Astrocyte of the hippocampus (primary cell): ENCODE measurements around the gene SORL1.
"Not testable (repeated sequence)": the region's sequence is repeated elsewhere in the genome, so short reads cannot be mapped to it uniquely, and the experiment has no call there.

Source experiments
- DNase-seq: peaks from one replicate; pipeline ENCODE4 v3.0.0; 2011; ENCODE audit warnings: low read depth, low spot score

SORL1 gene, protein sequence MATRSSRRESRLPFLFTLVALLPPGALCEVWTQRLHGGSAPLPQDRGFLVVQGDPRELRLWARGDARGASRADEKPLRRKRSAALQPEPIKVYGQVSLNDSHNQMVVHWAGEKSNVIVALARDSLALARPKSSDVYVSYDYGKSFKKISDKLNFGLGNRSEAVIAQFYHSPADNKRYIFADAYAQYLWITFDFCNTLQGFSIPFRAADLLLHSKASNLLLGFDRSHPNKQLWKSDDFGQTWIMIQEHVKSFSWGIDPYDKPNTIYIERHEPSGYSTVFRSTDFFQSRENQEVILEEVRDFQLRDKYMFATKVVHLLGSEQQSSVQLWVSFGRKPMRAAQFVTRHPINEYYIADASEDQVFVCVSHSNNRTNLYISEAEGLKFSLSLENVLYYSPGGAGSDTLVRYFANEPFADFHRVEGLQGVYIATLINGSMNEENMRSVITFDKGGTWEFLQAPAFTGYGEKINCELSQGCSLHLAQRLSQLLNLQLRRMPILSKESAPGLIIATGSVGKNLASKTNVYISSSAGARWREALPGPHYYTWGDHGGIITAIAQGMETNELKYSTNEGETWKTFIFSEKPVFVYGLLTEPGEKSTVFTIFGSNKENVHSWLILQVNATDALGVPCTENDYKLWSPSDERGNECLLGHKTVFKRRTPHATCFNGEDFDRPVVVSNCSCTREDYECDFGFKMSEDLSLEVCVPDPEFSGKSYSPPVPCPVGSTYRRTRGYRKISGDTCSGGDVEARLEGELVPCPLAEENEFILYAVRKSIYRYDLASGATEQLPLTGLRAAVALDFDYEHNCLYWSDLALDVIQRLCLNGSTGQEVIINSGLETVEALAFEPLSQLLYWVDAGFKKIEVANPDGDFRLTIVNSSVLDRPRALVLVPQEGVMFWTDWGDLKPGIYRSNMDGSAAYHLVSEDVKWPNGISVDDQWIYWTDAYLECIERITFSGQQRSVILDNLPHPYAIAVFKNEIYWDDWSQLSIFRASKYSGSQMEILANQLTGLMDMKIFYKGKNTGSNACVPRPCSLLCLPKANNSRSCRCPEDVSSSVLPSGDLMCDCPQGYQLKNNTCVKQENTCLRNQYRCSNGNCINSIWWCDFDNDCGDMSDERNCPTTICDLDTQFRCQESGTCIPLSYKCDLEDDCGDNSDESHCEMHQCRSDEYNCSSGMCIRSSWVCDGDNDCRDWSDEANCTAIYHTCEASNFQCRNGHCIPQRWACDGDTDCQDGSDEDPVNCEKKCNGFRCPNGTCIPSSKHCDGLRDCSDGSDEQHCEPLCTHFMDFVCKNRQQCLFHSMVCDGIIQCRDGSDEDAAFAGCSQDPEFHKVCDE (N-terminal part only)

DNA sequence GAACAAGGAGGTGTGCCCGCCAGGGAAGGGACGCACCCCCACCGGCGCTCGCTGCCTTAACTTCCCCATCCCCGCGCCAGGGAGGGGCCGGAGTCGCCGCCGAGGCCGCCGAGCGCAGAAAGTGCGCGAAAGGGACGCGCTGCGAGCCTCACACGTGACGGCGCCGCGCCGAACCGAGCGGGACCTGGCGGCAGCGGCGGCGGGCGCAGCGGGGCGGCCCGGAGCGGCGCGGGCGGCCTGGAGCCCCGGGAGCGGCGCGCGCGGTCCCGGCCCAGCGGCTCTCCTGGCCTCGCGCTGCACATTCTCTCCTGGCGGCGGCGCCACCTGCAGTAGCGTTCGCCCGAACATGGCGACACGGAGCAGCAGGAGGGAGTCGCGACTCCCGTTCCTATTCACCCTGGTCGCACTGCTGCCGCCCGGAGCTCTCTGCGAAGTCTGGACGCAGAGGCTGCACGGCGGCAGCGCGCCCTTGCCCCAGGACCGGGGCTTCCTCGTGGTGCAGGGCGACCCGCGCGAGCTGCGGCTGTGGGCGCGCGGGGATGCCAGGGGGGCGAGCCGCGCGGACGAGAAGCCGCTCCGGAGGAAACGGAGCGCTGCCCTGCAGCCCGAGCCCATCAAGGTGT lies at the start of gene SORL1:
SORL1 (plus strand) TSS at position 329 of the 623 bp plus-strand sequence; CDS start at position 347, 18 bp downstream.
- DNase-seq, result peak; percentile 91

DNA sequence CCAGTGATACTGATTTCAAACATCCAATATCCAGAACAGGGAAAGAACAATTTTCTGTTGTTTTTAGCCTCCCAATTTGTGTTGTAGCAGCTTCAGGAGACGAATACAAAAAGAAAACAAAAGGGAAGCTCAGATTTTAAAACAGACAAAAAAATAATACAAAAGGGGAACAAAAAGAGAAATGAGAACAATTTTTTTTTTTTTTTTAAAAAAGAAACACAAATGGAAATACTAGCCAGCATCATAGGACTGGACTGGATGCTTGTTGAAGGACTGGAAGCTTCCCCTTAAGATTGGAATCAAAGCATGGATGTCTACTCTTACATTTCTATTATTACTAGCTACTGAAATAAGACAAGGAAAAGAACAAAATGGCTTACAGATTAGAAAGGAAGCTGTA lies 46.5 kb upstream of the SORL1 start:
- no peak for DNase-seq

DNA sequence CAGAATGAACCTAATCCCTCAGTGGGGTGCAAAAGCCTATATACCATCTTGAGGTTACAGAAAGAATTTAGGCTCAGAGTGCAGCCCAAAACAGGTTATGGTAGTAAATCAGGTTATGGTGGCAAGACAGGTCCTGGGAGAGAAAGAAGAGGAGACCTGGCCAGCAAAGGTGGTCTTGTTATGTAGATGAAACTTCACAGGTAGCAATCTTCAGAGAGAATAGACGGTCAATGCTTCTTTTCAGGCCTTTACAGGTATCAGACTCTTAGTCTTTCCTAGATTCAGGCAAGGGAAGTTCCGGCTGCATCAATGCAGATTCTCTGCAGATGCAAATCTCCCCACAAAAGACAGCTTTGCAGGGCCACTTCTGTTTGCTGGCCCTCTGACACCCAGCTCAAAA lies 45.8 kb upstream of the SORL1 start:
- no peak for DNase-seq

DNA sequence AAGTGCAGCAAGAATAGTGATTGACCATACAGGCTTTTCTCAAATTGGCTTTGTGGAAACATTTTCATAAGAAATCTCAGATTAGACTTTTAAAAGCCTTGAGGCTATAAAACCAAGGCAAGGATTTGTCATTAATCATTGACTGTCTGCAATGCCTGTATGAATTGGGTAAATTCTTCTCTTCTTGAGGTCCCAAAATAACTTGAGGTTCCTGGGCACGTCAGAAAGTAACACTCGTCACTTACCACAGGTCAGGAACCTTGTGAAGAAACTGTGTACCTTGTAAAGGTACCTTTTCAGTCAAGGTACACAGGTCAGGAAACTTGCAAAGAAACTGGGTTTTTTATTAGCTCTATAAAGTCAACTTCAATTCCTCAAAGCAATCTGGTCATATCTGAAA lies 43.3 kb upstream of the SORL1 start:
- DNase-seq, result no peak

DNA sequence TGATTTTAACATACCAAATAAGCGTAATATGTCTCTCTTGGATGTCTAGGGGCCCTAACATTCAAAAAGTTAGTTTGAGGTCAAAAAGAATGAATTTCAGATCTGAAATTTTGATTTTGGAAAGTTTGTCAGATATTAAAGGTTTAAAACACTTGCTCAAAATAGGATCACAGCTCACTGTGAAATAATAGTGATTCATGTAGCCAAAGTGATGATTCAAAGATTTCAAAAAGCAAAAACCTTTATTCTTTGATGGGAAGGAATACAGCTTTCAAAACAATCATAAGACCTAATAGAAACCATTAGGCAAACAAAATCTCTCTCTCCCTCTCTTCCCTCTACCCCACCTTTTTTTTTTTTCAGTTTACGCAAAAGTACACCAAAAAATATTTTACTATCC lies 42.1 kb upstream of the SORL1 start:
- not testable (repeated sequence) for DNase-seq

DNA sequence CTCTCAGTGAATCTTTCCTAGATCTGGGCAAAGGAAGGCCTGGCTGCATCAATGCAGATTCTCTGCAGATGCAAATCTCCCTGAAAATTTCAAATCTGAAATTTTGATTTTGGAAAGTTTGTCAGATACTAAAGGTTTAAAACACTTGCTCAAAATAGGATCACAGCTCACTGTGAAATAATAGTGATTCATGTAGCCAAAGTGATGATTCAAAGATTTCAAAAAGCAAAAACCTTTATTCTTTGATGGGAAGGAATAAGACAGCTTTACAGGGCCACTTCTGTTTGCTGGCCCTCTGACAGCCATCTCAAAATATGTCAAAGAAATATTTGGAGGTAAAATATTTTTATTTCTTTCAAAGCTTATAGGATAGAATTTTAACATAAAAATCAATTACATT lies 40.8 kb upstream of the SORL1 start:
- not testable (repeated sequence) for DNase-seq

DNA sequence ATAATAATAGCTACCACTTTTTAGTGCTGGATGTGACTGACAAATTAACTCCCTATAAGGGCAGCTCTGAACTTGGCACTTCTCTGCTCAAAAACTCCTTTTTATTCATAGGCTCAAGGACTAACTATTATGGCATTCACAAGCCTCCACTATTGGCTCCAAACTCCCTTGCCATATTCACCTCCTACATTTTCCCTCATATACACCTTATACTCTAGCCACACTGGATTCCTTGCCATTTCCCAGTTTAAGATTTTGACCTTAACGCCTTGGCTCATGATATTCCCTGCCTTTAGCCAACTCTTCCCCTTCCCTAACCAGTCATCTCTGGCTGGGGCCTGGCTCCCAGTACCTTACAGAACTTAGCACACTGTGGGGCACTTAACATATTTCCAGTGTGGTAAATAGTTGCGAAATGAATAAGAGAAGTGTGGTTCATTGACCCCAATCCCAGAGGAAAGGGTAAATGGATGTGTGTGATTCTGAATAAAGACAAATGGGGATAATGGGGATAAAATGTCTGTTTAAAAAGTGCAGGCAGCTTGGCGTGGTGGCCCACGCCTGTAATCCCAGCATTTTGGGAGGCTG lies 40.0 kb upstream of the SORL1 start:
- DNase-seq, result peak; percentile 6

DNA sequence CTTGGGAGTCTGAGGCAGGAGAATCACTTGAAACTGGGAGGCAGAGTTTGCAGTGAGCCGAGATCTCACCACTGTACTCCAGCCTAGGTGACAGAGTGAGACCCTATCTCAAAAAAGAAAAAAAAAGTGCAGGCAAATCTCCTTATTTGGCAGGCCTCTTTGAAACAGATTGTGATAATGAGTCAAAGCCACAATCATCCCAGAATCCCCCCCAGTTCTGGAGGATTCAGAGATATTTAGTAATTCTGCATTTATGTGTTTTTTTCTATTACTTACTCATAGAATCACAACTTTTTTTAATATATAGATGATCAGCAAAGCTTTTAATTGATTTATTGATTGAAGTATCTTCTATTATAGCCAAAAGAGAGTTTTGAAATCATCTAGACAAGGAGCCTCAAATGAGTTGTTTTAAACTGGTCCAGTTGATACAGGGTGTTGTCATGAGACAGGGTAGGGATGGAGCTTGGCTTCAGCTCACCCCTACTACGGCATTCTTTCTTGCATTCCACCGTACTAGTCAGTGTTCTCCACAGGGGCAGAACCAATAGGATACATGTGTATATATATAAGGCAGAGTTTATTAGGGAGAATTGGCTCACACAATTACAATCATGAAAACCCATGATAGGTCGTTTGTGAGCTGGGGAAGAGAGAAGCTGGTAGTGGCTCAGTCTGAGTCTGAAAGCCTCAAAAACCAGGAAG lies 39.3 kb upstream of the SORL1 start:
- DNase-seq, result peak; percentile 27

DNA sequence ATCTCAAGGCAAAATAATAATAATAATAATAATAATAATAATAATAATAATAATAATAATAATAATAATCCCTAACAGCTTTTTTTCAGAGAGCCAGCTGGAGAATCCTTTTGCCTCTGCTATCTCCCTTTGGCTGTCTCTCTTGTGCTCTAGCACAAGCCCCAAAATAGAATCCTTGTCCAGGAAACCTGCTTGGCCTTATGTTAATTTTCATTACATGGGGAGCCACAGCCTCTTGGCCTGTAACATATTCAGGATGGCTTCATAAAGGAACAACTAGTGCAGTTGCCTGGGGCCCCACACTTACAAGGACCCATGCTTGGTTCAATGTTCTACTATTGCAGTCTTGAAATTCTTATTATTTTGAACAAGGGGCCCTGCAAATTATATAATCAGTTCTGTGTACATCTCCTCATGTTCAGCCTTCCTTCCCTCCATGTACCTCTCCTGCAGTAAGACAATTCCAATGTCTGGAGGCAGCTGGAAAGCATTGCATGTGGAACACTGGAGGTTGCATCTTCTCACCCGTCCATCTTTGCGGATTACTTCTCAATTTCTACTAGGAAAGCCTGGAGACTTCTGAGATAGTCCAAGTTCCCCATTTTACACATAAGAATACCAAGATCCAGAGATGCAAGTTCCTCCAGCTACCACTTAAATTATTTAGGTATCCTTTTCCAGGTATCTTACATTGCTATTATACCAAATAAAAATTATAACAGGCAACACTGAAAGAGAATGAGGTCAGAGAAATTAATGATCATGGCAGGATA lies 37.8 kb upstream of the SORL1 start:
- no peak for DNase-seq

DNA sequence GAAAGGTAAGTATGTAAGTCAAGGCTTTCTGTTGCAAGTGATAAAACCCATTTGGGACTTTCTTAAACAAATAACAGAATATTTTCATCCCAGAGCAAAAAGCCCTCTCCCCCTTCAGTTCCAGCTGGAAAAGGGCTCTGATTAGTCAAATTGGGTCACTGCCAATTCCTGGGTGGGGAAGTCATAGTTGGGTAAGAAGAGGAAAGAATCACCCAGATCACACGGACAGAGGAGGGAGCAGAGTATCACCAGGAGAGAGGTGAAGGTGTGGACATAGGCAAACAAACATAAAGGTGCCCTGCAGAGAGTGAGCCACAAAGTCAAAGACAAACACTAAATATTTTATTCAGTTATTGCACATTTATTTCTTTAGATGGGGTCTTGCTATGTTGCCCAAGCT lies 36.3 kb upstream of the SORL1 start:
- DNase-seq, result peak; percentile 27

DNA sequence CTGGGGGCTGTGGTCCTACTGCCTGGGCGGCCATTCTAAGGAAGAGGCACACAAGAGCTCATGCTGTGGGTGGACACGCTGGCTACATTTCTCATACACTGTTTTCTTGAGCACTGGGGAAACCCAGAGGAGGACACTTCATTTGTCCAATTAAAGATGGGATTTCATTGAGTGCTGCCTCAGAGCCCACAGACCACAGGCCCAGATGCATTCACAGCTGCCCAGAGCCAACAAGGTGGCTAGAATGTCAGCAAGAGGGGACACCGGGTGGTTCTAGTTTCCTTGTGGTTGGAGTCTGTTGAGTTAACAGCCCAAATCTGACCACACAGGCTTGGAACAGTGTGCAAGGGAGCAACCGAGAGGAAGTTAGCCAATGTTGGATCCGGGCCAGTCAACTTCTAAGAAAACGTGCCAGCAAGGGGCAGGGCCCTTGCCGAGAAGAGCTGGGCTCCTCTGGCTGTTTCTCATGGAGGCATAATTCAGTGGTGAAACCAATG lies 35.0 kb upstream of the SORL1 start:
- peak; percentile 98 for DNase-seq

DNA sequence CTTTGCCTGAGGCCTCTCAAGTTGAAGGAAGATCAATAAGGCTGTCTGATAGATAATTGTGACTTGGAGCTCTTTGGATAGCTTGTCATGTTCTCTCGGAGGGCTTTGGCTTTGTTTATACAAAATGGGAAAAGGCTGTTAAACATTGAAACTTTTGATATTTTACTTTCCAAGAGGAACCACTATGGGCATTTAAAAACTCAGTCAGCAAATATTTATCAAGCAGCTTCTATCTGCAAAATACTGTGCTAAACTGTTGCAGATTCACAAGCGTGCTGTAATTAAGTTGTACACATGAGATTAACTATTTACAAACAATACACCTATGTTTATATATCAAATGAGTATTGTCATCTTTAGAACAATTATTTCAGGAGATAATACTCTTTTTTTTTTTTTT lies 34.5 kb upstream of the SORL1 start:
- DNase-seq, result no peak

DNA sequence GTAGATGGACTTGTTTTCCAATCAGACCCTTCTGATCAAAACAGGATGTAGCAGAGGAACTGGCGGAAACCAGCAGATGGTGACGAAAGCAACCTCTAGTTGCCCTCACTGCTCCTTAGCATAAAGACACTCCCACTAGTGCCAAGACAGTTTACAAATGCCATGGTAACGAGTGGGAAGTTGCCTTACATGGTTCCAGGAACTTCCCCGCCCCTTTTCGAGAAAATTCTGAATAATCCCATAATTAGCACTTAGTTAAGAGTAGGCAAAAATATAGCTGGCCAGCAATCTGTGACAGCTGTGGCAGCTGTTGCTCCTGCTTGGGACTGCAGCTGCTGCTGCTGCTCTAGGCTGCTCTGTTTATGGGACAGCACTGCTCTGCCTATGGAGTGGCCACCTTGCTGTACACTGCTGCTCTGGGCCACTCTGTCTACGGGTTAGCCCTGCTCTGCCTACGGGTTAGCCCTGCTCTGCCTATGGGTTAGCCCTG lies 33.4 kb upstream of the SORL1 start:
- DNase-seq, result peak; percentile 4

DNA sequence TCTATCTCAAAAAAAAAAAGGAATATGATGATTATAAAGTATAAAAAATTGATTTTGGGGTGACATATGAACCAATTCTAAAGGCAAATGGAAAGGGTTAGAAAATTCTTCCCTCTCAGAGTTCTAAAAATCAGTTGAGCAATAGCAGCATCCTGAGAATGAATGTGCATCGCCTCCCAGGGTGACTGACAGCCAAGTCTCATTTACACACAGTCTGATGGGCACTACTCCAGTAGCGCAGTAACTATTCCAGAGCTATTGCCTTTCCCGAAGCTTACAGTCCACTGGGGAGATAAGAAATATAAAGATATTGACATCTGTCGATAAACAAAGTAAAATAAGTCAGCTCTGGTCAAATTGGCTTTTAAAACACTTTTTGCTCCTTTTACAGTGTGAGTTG lies 32.3 kb upstream of the SORL1 start:
- DNase-seq, result no peak

DNA sequence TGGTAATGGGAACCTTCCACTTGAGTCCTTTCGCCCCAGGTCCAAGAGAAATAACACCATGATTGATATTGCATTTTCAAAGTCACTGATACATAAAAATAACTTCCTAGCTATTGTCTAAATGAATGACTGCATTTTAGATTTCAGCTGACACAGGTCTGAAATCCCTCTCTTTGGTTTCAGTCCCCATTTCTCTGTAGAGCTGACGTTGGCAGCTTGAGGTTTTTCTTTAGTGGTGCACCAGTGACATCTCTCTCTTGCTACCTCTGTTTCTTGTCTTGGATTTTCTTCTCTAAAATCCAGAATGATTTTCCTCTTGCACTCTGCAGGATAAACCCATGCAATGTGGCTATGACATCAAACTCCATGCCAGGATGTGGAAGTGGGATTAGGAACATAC lies 31.7 kb upstream of the SORL1 start:
- no peak for DNase-seq

DNA sequence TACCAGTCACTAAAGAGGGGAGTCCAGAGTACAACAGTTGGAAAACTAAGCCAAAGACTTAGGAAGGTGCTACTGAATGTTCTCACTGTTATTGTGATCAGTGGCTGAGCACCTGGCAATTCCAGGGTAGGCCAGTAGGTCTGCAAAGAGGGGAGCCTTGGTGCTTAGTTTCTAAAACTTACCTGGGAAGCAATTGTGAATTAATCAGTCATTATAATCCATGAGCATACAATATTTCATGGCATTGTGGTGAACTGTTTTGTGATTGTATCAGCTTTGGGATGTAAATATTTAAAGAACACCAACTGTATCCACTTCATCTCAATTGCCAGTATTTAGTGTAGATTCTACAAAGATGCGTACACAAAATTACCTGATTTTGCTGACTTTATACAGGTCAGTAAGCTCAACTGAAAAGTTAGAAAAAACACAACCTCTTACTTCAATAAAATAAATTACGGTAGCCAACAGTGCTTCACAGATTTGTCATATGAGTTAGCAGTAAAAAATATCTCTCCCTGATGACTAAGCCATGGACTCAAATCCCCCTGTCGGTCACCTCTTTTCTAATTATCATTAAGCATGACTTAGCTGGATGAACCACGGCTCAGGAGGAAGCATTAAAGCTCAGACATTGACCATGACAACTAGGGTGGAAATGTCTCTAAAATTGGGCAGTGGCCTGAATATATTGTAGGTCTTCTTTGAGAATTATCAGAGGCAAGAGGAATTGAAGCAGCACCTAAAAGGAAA lies 30.8 kb upstream of the SORL1 start:
- peak; percentile 15 for DNase-seq

DNA sequence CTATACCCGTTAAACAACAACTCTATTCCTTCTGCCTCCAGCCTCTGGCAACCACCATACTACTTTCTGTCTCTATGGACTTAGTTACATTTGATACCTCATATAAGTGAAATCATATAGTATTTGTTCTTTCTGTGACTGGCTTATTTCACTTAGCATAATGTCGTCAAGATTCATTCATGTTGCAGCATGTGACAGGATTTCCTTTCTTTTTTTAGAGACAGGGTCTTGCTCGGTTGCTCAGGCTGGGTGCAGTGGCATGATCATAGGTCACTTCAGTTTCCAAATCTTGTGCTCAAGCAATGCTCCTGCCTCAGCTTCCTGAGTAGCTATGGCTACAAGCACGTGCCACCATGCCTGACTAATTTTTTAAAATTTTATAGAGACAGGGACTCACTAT lies 29.4 kb upstream of the SORL1 start:
- DNase-seq, result no peak

DNA sequence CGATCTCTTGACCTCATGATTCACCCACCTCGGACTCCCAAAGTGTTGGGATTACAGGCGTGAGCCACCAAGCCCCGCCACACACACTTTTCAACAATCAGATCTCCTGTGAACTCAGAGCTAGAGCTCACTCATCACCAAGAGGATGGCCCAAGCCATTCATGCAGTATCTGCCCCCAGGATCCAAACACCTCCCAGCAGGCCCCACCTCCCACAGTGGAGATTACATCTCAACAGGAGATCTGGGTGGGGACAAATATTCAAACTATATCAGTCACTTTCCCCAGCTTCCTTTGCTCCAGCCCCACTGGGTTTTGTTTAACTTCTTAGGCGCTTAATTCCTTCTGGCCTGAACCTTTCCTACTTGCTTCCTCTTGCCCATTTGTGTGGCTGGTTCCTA lies 26.3 kb upstream of the SORL1 start:
- DNase-seq, result no peak
